Subcutaneous abdominal adipose tissue (tissue), 5 donors: Measurements from ENCODE around the gene CTNNA3.

ENCODE experiments used
- H3K27ac ChIP-seq: one replicate; pipeline ENCODE4 v1.7.0; 2013; ENCODE audit warnings: low read depth, mild to moderate bottlenecking, inconsistent platforms, low read length, moderate library complexity
- H3K27me3 ChIP-seq, 5 donors: one replicate each; pipeline ENCODE4 v1.7.0; 2013; ENCODE audit warnings: low read length in 5 of 5, inconsistent platforms in 1 of 5; ENCODE audit not compliant: control insufficient read depth in 5 of 5, insufficient read depth in 4 of 5
- H3K36me3 ChIP-seq, 5 donors: one replicate each; pipeline ENCODE4 v1.7.0; 2013; ENCODE audit warnings: low read length in 5 of 5; ENCODE audit not compliant: control insufficient read depth in 5 of 5, insufficient read depth in 5 of 5
- H3K4me1 ChIP-seq, 5 donors: one replicate each; pipeline ENCODE4 v1.7.0; 2013; ENCODE audit warnings: low read length in 5 of 5, mild to moderate bottlenecking in 3 of 5, moderate library complexity in 1 of 5; ENCODE audit not compliant: control insufficient read depth in 5 of 5, insufficient read depth in 5 of 5
- H3K4me3 ChIP-seq, 5 donors: one replicate each; pipeline ENCODE4 v1.7.0; 2013; ENCODE audit warnings: low read length in 5 of 5, low read depth in 1 of 5
- H3K9ac ChIP-seq, 5 donors: one replicate each; pipeline ENCODE4 v1.7.0; 2013; ENCODE audit warnings: low read length in 5 of 5, mild to moderate bottlenecking in 4 of 5, moderate library complexity in 3 of 5
- H3K9me3 ChIP-seq, 5 donors: one replicate each; pipeline ENCODE4 v1.7.0; 2013; ENCODE audit warnings: low read length in 5 of 5; ENCODE audit not compliant: control insufficient read depth in 5 of 5
- donor health status: healthy.
- donor health status: healthy.
- donor health status: healthy.
- donor health status: healthy.
- donor health status: healthy.

Gene CTNNA3

DNA sequence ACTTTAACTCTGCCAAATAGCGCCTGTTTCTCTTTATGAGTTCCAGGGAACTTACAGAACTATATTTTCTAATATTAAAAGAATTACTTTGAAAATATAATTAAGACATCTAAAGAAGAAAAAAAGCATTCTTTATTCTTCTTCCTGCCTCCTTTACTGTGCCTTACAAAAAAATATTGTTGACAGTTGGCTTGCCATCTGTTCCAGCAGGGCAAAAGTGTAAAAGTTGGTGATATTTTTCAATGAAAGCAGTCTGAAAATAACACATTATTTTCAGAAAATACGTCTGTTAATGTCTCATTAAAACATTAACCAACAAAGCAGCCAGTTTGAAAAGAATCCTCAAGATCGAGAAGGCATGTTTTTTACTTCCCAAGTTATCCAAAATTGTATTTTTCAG, 1802.3 kb downstream of the CTNNA3 start:
- Histone ChIP-seq H3K4me1 (no peaks in the 10 kb centered on the region), H3K27me3 (no peaks in the 10 kb centered on the region), H3K4me3 (no peak overlapping the region), H3K9ac (no peak overlapping the region), H3K36me3 (no peaks in the 10 kb centered on the region), H3K27ac (no peak overlapping the region), H3K9me3 (peaks cover 0 to 3% (median 0%) of the 10 kb centered on the region in 5 donors)

DNA sequence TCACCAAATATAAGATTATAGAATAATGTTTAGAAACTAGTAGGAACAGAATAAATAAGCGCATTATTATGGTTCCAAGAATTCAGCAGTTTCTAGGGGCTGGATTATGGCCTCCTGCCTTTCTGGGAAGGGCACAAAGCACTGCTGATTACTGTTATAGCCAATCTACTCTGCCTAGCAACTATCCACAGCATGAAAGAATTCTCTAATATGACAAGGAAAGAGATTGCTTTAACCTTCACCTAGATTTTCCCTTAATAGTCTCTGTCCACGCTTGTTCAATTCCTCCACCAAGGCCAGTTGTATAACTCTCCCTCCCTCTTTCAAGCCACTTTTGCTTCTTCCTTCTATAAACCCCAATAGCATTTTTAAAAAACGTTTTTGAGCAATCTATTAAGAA, 1803.7 kb downstream of the CTNNA3 start:
- no peaks in the 10 kb centered on the region for H3K4me1 ChIP-seq
- peaks cover 0 to 11% (median 2%) of the 10 kb centered on the region in 5 donors for H3K9me3 ChIP-seq
- H3K9ac ChIP-seq, result no peak overlapping the region
- H3K4me3 ChIP-seq, result no peak overlapping the region
- H3K36me3 ChIP-seq, result no peaks in the 10 kb centered on the region
- H3K27me3 ChIP-seq, result no peaks in the 10 kb centered on the region
- no peak overlapping the region for H3K27ac ChIP-seq

GRCh38 chr10:65891073-65891981, 1804.7 kb downstream of the CTNNA3 start:
- Histone ChIP-seq H3K9me3 (peaks cover 0 to 14% (median 2%) of the 10 kb centered on the region in 5 donors), H3K4me3 (no peak overlapping the region), H3K36me3 (no peaks in the 10 kb centered on the region), H3K9ac (no peak overlapping the region), H3K27ac (no peak overlapping the region), H3K4me1 (no peaks in the 10 kb centered on the region), H3K27me3 (no peaks in the 10 kb centered on the region)

- Histone ChIP-seq H3K4me1 (no peaks in the 10 kb centered on the region), H3K9ac (no peak overlapping the region), H3K36me3 (no peaks in the 10 kb centered on the region), H3K27ac (no peak overlapping the region), H3K27me3 (no peaks in the 10 kb centered on the region), H3K4me3 (no peak overlapping the region), H3K9me3 (no peaks in the 10 kb centered on the region)
Observed at GRCh38 chr10:65864529-65864928, 1831.5 kb downstream of the CTNNA3 start.

DNA sequence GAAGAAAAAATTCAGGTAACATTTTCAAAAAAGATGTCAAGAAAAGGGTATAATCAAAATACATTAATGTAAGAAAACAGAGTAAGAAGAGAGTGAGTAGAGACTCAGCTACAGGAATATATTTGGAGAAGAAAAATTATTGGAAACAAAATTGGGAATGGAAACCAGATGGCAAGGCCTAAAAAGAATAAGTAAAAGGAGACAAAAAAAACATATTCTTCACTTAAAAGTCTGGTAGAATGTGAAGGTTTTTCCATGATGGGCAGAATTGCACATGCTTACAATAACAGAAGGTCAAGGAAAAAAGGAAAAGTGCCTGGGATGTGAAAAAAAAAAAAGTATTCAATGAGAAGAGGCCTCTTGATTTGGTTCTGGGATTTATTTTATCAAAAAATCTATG, 1832.0 kb downstream of the CTNNA3 start:
- no peaks in the 10 kb centered on the region for H3K4me1 ChIP-seq
- no peaks in the 10 kb centered on the region for H3K9me3 ChIP-seq
- no peaks in the 10 kb centered on the region for H3K27me3 ChIP-seq
- no peak overlapping the region for H3K9ac ChIP-seq
- no peaks in the 10 kb centered on the region for H3K36me3 ChIP-seq
- no peak overlapping the region for H3K4me3 ChIP-seq
- H3K27ac ChIP-seq, result no peak overlapping the region
